Measurements from ENCODE around the gene HAGHL.
"Not testable (repeated sequence)": the region's sequence is repeated elsewhere in the genome, so short reads cannot be mapped to it uniquely, and the experiment has no call there.

Gene HAGHL

GRCh38 chr16:760545-761343 is 33.8 kb downstream of the HAGHL start, which contains the start of gene MSLN:
Gene MSLN (plus strand): TSS chr16:760734. CDS start chr16:762681, 1,947 bp downstream.
- DNase-seq, result no peak

- no peak for DNase-seq
Observed at GRCh38 chr16:761625-762513, 35.0 kb downstream of the HAGHL start.

GRCh38 chr16:762595-763268 is 35.8 kb downstream of the HAGHL start:
- DNase-seq, result no peak

GRCh38 chr16:763369-764183 is 36.7 kb downstream of the HAGHL start:
- DNase-seq, result no peak

GRCh38 chr16:764184-764750 is 37.4 kb downstream of the HAGHL start:
- no peak for DNase-seq

- no peak for DNase-seq
Observed at GRCh38 chr16:764848-765487, 38.1 kb downstream of the HAGHL start.

- DNase-seq, result no peak
Observed at GRCh38 chr16:765488-765865, 38.6 kb downstream of the HAGHL start.

- DNase-seq, result no peak
Observed at GRCh38 chr16:766008-766819, 39.3 kb downstream of the HAGHL start.

- DNase-seq, result no peak
Observed at GRCh38 chr16:766820-767640, 40.1 kb downstream of the HAGHL start.

GRCh38 chr16:767743-768235 is 40.9 kb downstream of the HAGHL start:
- no peak for DNase-seq

GRCh38 chr16:768428-768827 is 41.5 kb downstream of the HAGHL start:
- no peak for DNase-seq

- DNase-seq, result no peak
Observed at GRCh38 chr16:769184-769784, 42.4 kb downstream of the HAGHL start.

- no peak for DNase-seq
Observed at GRCh38 chr16:769934-770333, 43.0 kb downstream of the HAGHL start.

GRCh38 chr16:770411-770810 is 43.5 kb downstream of the HAGHL start:
- DNase-seq, result no peak

- no peak for DNase-seq
Observed at GRCh38 chr16:772959-773358, 46.1 kb downstream of the HAGHL start.

- DNase-seq, result no peak
Observed at GRCh38 chr16:774086-775001, 47.4 kb downstream of the HAGHL start.

- DNase-seq, result no peak
Observed at GRCh38 chr16:775236-775796, 48.4 kb downstream of the HAGHL start.

- not testable (repeated sequence) for DNase-seq
Observed at GRCh38 chr16:776298-776697, 49.4 kb downstream of the HAGHL start.
